Activated naive CD4-positive, alpha-beta T cell treated with anti-CD3 and anti-CD28 coated beads, Interleukin-2, amount 50 U/mL, for 72 hours (primary cell): Measurements from ENCODE around the gene SCYGR2. TPM values are rescaled to one million over a fixed set of nuclear protein-coding genes. Genes with fewer than 3 reads are reported as not detected.

Source experiments
- ATAC-seq, 2 donors: fragments of 150-1000 bp; cut with Tn5 transposase; 2 replicates each; pipeline ENCODE4 v1.10.0; 2021; ENCODE audit warnings: mild to moderate bottlenecking in 2 of 2, moderate library complexity in 2 of 2
- DNase-seq, 2 donors: peaks; one replicate each; pipeline ENCODE4 v3.0.0; 2021 to 2022; ENCODE audit warnings: low spot score in 2 of 2
- H3K27ac Mint-ChIP-seq, 2 donors: one replicate each; pipeline ENCODE4 v1.8.0; 2022; ENCODE audit warnings: mild to moderate bottlenecking in 2 of 2, mixed read lengths in 2 of 2
- H3K36me3 Mint-ChIP-seq, 2 donors: one replicate each; pipeline ENCODE4 v1.8.0; 2022; ENCODE audit warnings: mixed read lengths in 2 of 2
- H3K9me3 Mint-ChIP-seq, 2 donors: one replicate each; pipeline ENCODE4 v1.8.0; 2022; ENCODE audit warnings: mixed read lengths in 2 of 2
- total RNA-seq, 2 donors: library from RNA; stranded (reverse); gene quantifications; one replicate each; pipeline ENCODE4 v1.2.3, GENCODE V29; 2022

Gene SCYGR2
- total RNA-seq, 2 donors from 2014 or later, result not detected

DNA sequence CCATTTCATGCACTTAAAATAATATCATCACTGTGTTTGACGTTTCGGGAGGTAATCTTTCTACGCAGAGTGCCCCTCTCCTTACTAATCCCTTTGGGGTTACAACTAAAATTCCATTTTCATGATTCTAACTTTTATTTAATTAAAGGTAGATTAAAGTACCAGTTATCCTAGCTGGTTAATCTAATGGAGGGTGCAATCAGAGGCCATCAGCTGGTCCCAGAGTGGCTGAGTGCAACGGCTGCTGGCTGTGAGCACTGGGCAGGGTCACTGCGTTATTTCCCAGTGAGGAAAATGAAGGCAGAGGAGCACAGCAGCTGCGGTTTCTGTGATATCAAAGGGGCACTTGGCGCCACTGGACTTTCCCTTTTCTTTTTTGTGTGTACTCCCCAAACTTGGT is 30.7 kb downstream of the SCYGR2 start:
- no peak for ATAC-seq
- no peak overlapping the region for H3K27ac Mint-ChIP-seq

GRCh38 chr2:227630322-227630721 is 31.6 kb downstream of the SCYGR2 start:
- H3K36me3 Mint-ChIP-seq, result no peaks in the 10 kb centered on the region
- H3K9me3 Mint-ChIP-seq, result no peaks in the 10 kb centered on the region
- ATAC-seq (no peak), DNase-seq (no peak)
- no peak overlapping the region for H3K27ac Mint-ChIP-seq

More for the DNA sequence above, 30.7 kb downstream of the SCYGR2 start:
- H3K36me3 Mint-ChIP-seq, result no peaks in the 10 kb centered on the region
- no peak for DNase-seq
- no peaks in the 10 kb centered on the region for H3K9me3 Mint-ChIP-seq

GRCh38 chr2:227632827-227633226 is 34.1 kb downstream of the SCYGR2 start:
- ATAC-seq (no peak), DNase-seq (no peak)
- Mint-ChIP-seq H3K9me3 (no peaks in the 10 kb centered on the region), H3K36me3 (no peaks in the 10 kb centered on the region), H3K27ac (no peak overlapping the region)

GRCh38 chr2:227634201-227634600 is 35.5 kb downstream of the SCYGR2 start:
- H3K9me3 Mint-ChIP-seq, result no peaks in the 10 kb centered on the region
- ATAC-seq (no peak), DNase-seq (no peak)
- H3K27ac Mint-ChIP-seq, result no peak overlapping the region
- H3K36me3 Mint-ChIP-seq, result no peaks in the 10 kb centered on the region

GRCh38 chr2:227642656-227643055 is 44.0 kb downstream of the SCYGR2 start:
- ATAC-seq, result no peak
- H3K36me3 Mint-ChIP-seq, result no peaks in the 10 kb centered on the region

DNA sequence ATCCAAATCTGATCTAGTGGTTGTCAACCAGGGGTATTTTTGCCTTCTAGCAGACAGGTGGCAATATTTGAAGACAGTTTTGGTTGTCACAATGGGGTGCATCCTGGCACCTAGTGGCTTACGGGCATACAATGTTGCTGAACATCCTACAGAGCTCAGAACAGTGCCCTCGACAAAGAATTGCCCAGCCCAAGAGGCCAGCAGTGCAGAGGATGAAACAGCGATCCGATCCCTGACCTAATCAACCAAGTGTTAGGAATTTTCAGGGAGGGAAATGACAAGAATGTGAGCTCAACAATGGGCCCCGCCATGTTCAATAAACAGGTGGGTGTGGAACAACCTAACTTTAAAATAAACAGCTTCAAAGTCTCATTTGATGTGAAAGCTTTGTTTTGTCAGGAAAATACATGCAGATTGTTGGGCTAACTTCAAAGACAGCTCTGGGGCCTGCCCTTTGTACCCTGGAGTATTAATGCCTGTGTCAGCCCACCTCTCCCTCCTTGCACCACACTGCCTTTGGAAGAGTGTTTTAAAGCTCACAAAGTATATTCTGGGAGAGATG is 45.4 kb downstream of the SCYGR2 start:
- no peaks in the 10 kb centered on the region for H3K9me3 Mint-ChIP-seq

More at GRCh38 chr2:227642656-227643055, 44.0 kb downstream of the SCYGR2 start:
- H3K9me3 Mint-ChIP-seq, result no peaks in the 10 kb centered on the region
- no peak for DNase-seq
- no peak overlapping the region for H3K27ac Mint-ChIP-seq

More for the DNA sequence above, 45.4 kb downstream of the SCYGR2 start:
- no peaks in the 10 kb centered on the region for H3K36me3 Mint-ChIP-seq
- no peak for DNase-seq
- H3K27ac Mint-ChIP-seq, result no peak overlapping the region
- ATAC-seq, result no peak

Other genes with a start within 250 kb of the SCYGR2 start
- gene TM4SF20, start 219.6 kb upstream of the SCYGR2 start, total RNA-seq, result not detected
- gene SCYGR1, start 210.9 kb upstream of the SCYGR2 start, total RNA-seq, result not detected
- gene AGFG1, start 126.7 kb upstream of the SCYGR2 start, total RNA-seq, result 100 to 1,000 TPM in 1 of 2 donors, 10 to 100 TPM in 1; 63.3 to 219 TPM
- not detected for gene SCYGR3, start 15.9 kb downstream of the SCYGR2 start, total RNA-seq
- not detected for gene SCYGR4, start 18.6 kb downstream of the SCYGR2 start, total RNA-seq
- gene SCYGR5, start 67.9 kb downstream of the SCYGR2 start, total RNA-seq, result not detected
- not detected for gene SLC19A3, start 119.1 kb downstream of the SCYGR2 start, total RNA-seq
- not detected for gene SCYGR6, start 125.9 kb downstream of the SCYGR2 start, total RNA-seq
- not detected for gene SCYGR7, start 129.4 kb downstream of the SCYGR2 start, total RNA-seq
- not detected for gene SCYGR8, start 147.0 kb downstream of the SCYGR2 start, total RNA-seq
- gene CCL20, start 214.9 kb downstream of the SCYGR2 start, total RNA-seq, result 1 to 10 TPM; 3.4 to 5.3 TPM